ENCODE data around the gene DACH2.

Gene DACH2

DNA sequence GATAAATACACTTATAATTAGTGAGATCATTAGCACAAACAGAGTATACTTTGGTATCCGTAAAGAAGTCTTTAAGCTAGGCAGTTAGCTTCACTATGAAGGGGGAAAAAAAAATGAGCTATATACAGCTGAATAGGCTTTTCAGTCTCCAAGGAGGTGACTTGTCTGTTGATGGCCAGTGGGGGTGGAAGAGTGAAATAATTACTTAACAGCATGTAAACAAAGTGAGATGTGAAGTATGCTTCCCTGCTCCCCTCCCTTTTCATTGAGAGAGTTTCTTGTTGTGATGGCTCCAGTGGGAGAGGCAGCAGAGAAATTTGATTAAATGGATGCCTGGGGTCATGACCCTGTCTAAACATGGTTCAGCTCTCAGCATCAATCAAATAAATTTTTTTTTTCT, 180.9 kb downstream of the DACH2 start:
- DNase-seq = no peak

GRCh38 chrX:86348669-86349068, 200.4 kb downstream of the DACH2 start:
- no peak for DNase-seq

DNA sequence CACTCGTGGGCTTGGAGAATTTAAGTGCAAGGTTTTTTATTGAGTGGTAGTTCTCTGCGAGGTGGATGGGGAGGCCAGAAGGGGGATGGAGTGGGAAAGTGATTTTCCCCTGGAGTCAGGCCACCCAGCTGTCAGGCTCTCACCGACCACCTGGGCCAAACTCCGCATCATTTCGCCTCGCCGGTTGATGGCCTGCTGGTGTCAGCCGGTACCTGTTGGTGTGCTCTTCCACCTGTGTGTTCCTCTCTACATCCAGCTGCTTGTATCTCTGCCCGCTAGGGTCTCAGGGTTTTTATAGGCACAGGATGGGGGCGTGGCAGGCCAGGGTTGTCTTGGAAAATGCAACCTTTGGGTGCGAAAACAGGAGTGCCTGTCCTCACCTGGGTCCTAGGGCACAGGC, 200.9 kb downstream of the DACH2 start:
- DNase-seq = no peak

GRCh38 chrX:86369847-86370630, 221.8 kb downstream of the DACH2 start:
- no peak for DNase-seq

DNA sequence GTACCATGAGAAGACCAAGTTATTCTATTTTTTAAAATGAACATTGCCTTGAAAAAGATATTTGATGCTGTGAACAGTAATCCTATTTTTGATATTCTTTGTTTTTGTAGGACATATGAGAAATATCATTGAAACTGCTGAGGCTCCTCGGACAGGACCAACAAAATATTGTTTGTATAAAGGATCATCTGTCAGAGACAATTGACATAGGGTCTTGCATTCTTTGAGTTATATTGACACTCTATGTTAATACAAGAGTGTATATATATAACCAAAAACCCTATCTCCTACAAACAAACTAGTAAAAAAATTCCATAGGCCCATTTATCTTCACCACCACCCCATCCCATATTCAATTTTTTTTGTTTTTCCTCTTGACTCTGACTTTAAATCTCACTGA, 222.7 kb downstream of the DACH2 start:
- DNase-seq = no peak

GRCh38 chrX:86379209-86379608, 231.0 kb downstream of the DACH2 start:
- no peak for DNase-seq

GRCh38 chrX:86383681-86384540, 235.7 kb downstream of the DACH2 start:
- no peak for DNase-seq

GRCh38 chrX:86407371-86407770, 259.1 kb downstream of the DACH2 start:
- no peak for DNase-seq

- no peak for DNase-seq
Measured at GRCh38 chrX:86421771-86422170, 273.5 kb downstream of the DACH2 start.

GRCh38 chrX:86436116-86436515, 287.9 kb downstream of the DACH2 start:
- DNase-seq = no peak

- no peak for DNase-seq
Measured at GRCh38 chrX:86455495-86455894, 307.2 kb downstream of the DACH2 start.

DNA sequence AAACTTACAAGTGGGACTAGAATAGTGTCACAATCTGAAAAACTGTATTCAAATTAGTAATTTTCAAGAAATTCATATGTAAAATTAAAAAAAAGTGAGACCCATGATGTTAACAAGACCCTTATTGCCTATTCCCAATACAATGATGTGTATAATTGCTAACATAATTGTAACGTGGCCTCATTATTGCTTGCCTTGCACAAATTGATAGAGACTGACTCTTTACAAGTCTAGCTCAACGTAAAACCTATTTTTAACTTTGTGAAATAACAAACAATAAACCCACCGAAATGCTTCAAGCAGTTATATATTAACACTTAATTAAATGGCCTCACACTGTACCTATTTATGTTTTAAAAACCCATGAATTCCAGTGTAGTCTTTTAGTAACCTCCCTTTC, 312.5 kb downstream of the DACH2 start:
- DNase-seq = no peak

- no peak for DNase-seq
Measured at GRCh38 chrX:86504297-86504696, 356.0 kb downstream of the DACH2 start.

GRCh38 chrX:86507331-86507730, 359.1 kb downstream of the DACH2 start:
- DNase-seq = no peak

GRCh38 chrX:86579777-86580176, 431.5 kb downstream of the DACH2 start:
- no peak for DNase-seq

- no peak for DNase-seq
Measured at GRCh38 chrX:86604607-86605006, 456.4 kb downstream of the DACH2 start.

DNA sequence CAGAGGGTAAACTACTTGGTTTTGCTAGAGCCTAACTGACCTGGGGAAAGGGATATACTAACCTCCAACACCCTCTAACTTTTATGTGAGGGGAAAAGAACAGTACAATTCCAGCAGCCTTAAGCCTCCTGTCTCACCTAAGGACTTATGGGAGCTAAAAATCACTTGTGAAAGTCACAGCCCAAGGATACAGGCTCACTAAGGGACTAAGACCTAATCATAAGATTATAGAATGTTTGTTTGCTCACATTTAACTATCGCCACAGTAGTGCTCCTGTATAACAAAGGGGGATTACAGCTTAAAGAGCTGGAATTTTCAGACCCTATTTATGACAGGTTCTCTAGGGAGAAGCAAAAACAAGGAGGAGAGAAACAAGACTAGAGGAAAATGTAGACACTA, 548.7 kb downstream of the DACH2 start:
- DNase-seq = no peak

DNA sequence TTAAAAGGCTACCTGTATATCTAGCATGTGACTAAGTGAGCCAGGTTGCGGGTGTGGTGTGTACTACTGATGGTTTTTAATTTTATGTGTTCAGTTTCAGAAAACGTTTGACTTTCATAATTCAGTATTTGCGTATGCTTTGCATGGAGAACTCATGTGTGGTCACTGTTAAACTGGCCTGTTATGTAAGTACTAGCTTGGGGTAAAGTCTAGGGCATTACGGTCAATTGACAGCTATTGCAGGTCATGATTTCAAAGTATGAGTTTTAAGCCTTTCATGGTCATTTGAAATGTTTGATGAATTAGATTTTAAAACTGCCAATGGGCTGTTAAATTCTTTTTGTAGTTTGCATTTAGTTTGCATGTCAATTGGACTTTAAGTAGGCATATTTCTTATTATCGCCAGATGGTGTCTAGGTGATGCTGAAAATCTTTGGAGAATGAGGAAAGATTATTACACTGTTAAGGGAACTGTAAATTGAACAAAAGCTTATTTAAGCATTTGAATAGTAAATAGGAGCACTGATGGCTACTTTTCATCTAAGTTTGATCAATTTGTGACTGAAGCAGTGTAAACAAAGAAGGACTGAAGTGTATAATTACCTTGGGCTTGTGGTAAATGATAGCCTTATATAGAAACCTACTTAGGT, 563.4 kb downstream of the DACH2 start:
- no peak for DNase-seq

DNA sequence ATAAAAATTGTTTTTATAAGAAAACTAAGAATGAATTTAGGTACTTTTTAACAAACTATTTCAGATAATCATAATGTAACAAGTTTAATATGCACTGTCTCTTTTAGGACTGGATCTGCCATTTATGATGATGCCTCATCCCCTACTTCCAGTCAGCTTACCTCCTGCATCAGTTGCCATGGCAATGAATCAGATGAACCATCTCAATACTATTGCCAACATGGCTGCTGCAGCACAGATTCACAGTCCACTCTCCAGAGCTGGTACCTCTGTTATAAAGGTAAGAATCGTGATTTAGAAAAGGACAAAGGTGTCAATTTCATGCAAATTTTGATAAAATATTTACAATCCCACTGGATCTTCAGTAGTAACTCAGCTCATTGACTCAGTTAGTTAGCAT, 566.2 kb downstream of the DACH2 start:
- no peak for DNase-seq

- no peak for DNase-seq
Measured at GRCh38 chrX:86724277-86724676, 576.0 kb downstream of the DACH2 start.

GRCh38 chrX:86747091-86747490, 598.8 kb downstream of the DACH2 start:
- DNase-seq = no peak

DNA sequence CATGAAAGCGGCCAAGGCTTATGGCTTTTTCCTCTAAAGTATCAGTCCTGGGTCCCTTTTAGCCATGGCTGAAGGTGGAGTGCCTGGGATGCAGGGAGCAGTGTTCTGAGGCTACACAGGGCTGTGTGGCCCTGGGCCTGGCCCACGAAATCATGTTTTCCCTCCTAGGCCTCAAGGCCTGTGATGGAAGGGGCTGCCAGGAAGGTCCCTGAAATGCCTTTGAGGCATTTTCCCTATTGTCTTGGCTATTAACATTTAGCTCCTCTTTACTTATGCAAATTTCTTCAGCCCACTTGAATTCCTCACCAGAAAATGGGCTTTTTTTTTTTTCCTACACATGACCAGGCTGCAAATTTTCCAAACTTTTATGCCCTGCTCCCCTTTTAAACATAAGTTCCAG, 657.0 kb downstream of the DACH2 start:
- DNase-seq = no peak

- no peak for DNase-seq
Measured at GRCh38 chrX:86806786-86807185, 658.5 kb downstream of the DACH2 start.

GRCh38 chrX:86809651-86810050, 661.4 kb downstream of the DACH2 start:
- DNase-seq = no peak

All from stimulated activated CD4-positive, alpha-beta T cell treated with anti-CD3 and anti-CD28 coated beads, Interleukin-2, amount 100 ng/mL, for 24 hours (primary cell).